A673 (cell line): ENCODE measurements around the gene PSMG2. TPM values are rescaled to one million over a fixed set of nuclear protein-coding genes. Genes with fewer than 3 reads are reported as not detected.
"Not testable (repeated sequence)": the region's sequence is repeated elsewhere in the genome, so short reads cannot be mapped to it uniquely, and the experiment has no call there.

Experiments used
- BruUV-seq: library from RNA; stranded (reverse); fragments of 400-500 nt; replicated peaks from 2 replicates; lab custom pipeline; 2021; lab: Mats Ljungman, UMichigan
- CTCF ChIA-PET: fragments of 300-600 bp; sonication (Branson Sonifier 250); formaldehyde crosslinking; loops from one replicate; lab custom pipeline; 2022; ENCODE audit warnings: antibody characterized with exemption; lab: Charles Lee
- POLR2A ChIA-PET: fragments of 300-600 bp; sonication (Branson Sonifier 250); formaldehyde crosslinking; loops from one replicate; lab custom pipeline; 2022; ENCODE audit warnings: antibody characterized with exemption; ENCODE audit not compliant: low non-redundant PET; lab: Charles Lee
- DNase-seq: peaks from one replicate; pipeline ENCODE4 v3.0.0-alpha.2; 2015; ENCODE audit warnings: low spot score
- H3K27ac ChIP-seq: fragments of 200-600 bp; sonication (generic); 2 replicates; pipeline ENCODE4 v1.5.1; 2016; ENCODE audit warnings: mixed run types, low read depth, mild to moderate bottlenecking, mixed read lengths, antibody characterized with exemption, low read length; ENCODE audit not compliant: poor library complexity, severe bottlenecking
- H3K27me3 ChIP-seq: fragments of 200-600 bp; sonication (generic); replicated peaks from 2 replicates; pipeline ENCODE4 v1.6.1; 2017; ENCODE audit warnings: mixed run types, low read depth, mild to moderate bottlenecking, mixed read lengths, antibody characterized with exemption, low read length; ENCODE audit not compliant: insufficient read depth, poor library complexity
- H3K36me3 ChIP-seq: fragments of 200-600 bp; sonication (generic); 2 replicates; pipeline ENCODE4 v1.6.1; 2016; ENCODE audit warnings: mixed run types, mild to moderate bottlenecking, mixed read lengths, antibody characterized with exemption, low read length; ENCODE audit not compliant: insufficient read depth, poor library complexity, severe bottlenecking
- H3K4me1 ChIP-seq: fragments of 200-600 bp; sonication (generic); 2 replicates; pipeline ENCODE4 v1.6.1; 2017; ENCODE audit warnings: mixed run types, mild to moderate bottlenecking, mixed read lengths, antibody characterized with exemption, low read length; ENCODE audit not compliant: insufficient read depth, poor library complexity, severe bottlenecking
- H3K4me3 ChIP-seq: fragments of 200-600 bp; sonication (generic); 2 replicates; pipeline ENCODE4 v1.5.1; 2016; ENCODE audit warnings: low read depth, mixed run types, mild to moderate bottlenecking, mixed read lengths, low read length; ENCODE audit not compliant: poor library complexity, severe bottlenecking
- H3K9me3 ChIP-seq: fragments of 200-600 bp; sonication (generic); 2 replicates; pipeline ENCODE4 v1.6.1; 2016; ENCODE audit warnings: mixed run types, low read depth, mild to moderate bottlenecking, mixed read lengths, antibody characterized with exemption, low read length; ENCODE audit not compliant: poor library complexity, severe bottlenecking
- CTCF ChIP-seq: fragments of 300-800, 200-600 bp; sonication (generic); conservative IDR thresholded peaks from 2 replicates; pipeline ENCODE4 v1.5.1; 2017; ENCODE audit warnings: low read depth, mild to moderate bottlenecking, antibody characterized with exemption, low read length, moderate library complexity, mixed read lengths
- EZH2 ChIP-seq: fragments of 200-600 bp; sonication (generic); IDR thresholded peaks from 2 replicates; pipeline ENCODE4 v1.6.1; 2017; ENCODE audit warnings: borderline replicate concordance, low read depth, mild to moderate bottlenecking, mixed read lengths, antibody characterized with exemption, low read length; ENCODE audit not compliant: poor library complexity, severe bottlenecking
- intact Hi-C: fragments of 100-400 bp; cut with micrococcal nuclease; formaldehyde crosslinking; loops from one replicate; pipeline ENCODE4 v1.10.0; 2022; ENCODE audit not compliant: unreplicated experiment
- total RNA-seq: library from RNA; stranded (reverse); gene quantifications from 2 replicates; pipeline ENCODE4 v1.2.3, GENCODE V29; 2021

Gene PSMG2
- total RNA-seq, 1 experiment from 2014 or later: 74.0 TPM

- no peak overlapping the region for H3K27ac ChIP-seq
- no peaks in the 10 kb centered on the region for H3K4me1 ChIP-seq
- H3K27me3 ChIP-seq: no peaks in the 10 kb centered on the region
- ChIA-PET POLR2A (no interaction called here), CTCF (no interaction called here)
- H3K9me3 ChIP-seq: no peaks in the 10 kb centered on the region
- H3K4me3 ChIP-seq: no peak overlapping the region
- no peaks in the 10 kb centered on the region for H3K36me3 ChIP-seq
- TF ChIP-seq CTCF (no peak), EZH2 (no peak)
- intact Hi-C loops: no loop called here
- no TSS peak for BruUV-seq
- DNase-seq: no peak
Measured at GRCh38 chr18:12751891-12752290, 49.0 kb downstream of the PSMG2 start.

- BruUV-seq: no TSS peak
- no peaks in the 10 kb centered on the region for H3K4me1 ChIP-seq
- intact Hi-C loops: no loop called here
- TF ChIP-seq CTCF (no peak), EZH2 (no peak)
- ChIA-PET POLR2A (no interaction called here), CTCF (no interaction called here)
- no peak overlapping the region for H3K4me3 ChIP-seq
- H3K27me3 ChIP-seq: no peaks in the 10 kb centered on the region
- H3K9me3 ChIP-seq: no peaks in the 10 kb centered on the region
- no peak for DNase-seq
- no peak overlapping the region for H3K27ac ChIP-seq
- H3K36me3 ChIP-seq: no peaks in the 10 kb centered on the region
Measured at GRCh38 chr18:12754511-12754910, 51.7 kb downstream of the PSMG2 start.

GRCh38 chr18:12755606-12756005, 52.8 kb downstream of the PSMG2 start:
- CTCF ChIA-PET, H3K36me3 ChIP-seq, H3K27me3 ChIP-seq, H3K4me3 ChIP-seq, POLR2A ChIA-PET, H3K4me1 ChIP-seq, BruUV-seq, intact Hi-C loops, H3K9me3 ChIP-seq, H3K27ac ChIP-seq, DNase-seq: not testable (repeated sequence)

- not testable (repeated sequence) for BruUV-seq
Measured at GRCh38 chr18:12756619-12757239, 53.9 kb downstream of the PSMG2 start.

GRCh38 chr18:12758566-12758965, 55.7 kb downstream of the PSMG2 start:
- H3K27me3 ChIP-seq, intact Hi-C loops, H3K9me3 ChIP-seq, H3K4me1 ChIP-seq, H3K4me3 ChIP-seq, POLR2A ChIA-PET, H3K36me3 ChIP-seq, DNase-seq, H3K27ac ChIP-seq, BruUV-seq, CTCF ChIA-PET: not testable (repeated sequence)

More at GRCh38 chr18:12756619-12757239, 53.9 kb downstream of the PSMG2 start:
- POLR2A ChIA-PET, H3K9me3 ChIP-seq, H3K27me3 ChIP-seq, intact Hi-C loops, DNase-seq, H3K4me1 ChIP-seq, H3K36me3 ChIP-seq, H3K4me3 ChIP-seq, H3K27ac ChIP-seq, CTCF ChIA-PET: not testable (repeated sequence)
